NCI-H524 treated with DMSO at 0.1 percent for 48 hours (cell line): ENCODE results near the gene SEMA5B.

Experiments
- DNase-seq: peaks from one replicate; lab custom pipeline; 2025; lab: John Stamatoyannopoulos, UW

SEMA5B gene

DNA sequence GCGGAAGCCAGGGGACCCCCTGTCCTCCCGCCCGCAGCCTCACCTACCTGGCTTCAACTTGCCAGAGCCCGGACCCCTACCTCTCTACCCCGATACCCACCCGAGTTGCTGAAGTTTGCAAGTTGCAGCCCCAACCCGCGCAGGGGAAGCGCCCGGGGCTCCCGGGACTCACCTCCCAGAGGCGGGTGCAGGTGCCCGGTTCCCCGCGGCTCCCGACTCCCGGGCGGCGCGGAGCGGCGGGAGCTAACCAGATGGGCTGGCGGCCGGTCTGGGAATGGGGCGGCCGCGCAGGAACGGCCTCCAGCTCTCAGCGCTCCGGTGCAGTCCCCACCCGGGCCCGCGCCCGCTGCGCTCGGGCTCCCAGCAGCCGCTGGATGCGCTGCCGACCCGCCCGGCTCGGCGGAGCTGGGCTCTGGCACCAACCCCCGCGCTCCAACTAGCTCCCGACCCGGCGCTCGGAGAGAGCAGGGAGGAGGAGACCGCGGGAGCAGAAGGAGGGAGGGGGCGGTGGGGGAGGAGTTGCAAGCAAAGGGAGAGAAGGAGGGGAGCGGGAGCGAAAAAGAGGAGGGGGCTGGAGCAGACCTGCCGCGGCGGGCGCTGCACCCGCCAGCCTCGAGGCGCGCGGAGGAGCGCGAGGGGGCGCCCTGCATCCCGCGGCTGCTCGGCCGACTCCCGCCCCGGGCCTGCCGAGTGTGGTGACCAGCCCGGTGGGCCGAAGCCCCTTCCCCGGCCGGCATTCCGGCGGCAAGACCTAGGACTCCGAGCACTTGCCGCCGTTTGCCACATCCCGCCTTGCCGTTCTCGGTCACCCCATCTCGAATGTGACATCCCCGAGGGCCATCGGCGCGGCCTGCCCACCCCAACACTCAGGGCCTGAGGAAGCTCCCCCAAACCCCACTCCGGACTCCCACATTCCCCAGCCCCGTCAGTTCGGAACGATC is at the start of gene SEMA5B:
TSS of gene SEMA5B (minus strand) at position 472 of the 941 bp plus-strand sequence. CDS start 66,500 bp downstream, outside the sequence.
- no peak for DNase-seq

GRCh38 chr3:123076496-123077418 is 49.2 kb upstream of the SEMA5B start:
- DNase-seq: peak; percentile 80

DNA sequence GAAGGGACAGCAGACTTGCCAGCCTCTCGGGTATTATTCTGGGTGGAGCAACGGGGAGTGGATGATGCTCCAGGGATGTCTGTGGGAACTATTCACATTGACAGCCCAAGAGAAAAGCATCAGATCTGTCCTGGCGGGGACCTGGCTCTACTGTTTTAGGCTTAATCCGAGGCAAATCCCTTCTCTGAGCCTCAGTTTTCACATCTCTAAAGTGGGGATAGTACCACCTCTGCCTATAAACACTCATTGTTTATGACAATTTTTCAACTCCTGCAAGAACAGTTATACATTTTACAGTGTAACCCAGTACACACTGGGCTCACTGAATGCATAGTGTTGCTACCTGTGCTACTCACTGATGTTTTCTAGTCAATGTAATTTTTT is 48.5 kb upstream of the SEMA5B start:
- no peak for DNase-seq

DNA sequence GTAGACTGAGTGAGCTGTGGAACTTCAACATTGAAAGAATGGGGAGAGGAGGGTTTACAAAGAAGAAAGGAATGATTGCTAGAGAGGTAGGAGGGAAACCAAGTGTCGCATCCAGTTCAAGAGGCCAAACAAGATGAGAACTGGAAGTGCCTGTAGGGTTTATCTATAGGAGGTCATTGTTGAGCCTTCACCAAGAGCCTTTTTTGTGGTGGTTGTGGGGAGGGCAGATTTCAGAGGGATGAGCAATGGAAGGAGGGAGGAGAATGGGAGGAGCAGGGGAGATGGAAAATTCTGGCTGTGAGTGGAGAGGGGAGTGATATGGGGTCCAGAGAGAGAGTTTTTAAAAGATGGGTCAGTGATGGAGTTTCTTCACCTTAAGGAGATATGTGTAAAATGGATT is 47.8 kb upstream of the SEMA5B start:
- DNase-seq: no peak

DNA sequence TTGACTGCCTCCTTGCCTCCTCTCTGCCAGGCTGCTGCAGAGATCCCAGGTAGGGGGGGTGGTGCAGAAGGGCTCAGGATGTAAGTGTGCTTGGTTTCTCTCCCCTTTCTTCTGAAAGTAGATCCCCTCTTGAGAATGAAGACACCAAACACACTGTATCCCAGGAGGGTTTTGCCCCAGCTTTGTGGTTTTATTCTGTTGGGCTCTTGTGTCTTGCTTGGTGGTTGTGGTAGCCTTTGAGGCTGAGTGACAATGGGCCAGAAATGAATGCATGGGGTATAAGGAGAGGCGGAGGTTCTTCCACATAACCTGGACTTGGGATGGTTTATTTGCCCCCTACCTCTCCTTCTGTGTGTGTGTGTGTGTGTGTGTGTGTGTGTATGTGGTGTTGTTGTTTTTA is 45.0 kb upstream of the SEMA5B start:
- DNase-seq: no peak

DNA sequence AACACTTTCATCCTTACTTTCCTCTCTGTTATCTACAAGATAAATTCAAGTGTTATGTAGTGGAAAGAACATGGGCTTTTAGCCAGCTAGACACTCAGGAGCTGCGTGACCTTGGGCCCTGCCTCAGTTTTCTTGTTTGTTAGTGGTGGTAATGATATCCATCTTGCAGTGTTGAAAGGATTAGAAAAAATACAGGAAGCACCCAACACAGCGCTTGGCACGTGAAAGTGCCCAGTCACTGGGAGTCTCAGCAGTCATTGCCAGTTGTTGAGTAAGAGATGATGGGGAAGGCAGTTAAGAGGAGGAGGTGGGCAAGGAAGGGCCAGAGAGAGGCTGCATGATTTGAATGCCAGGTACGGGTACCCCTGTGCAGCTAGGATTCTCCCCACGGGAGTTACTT is 44.6 kb upstream of the SEMA5B start:
- DNase-seq: no peak

- no peak for DNase-seq
These were observed 44.0 kb upstream of the SEMA5B start for GRCh38 chr3:123071581-123071980.

DNA sequence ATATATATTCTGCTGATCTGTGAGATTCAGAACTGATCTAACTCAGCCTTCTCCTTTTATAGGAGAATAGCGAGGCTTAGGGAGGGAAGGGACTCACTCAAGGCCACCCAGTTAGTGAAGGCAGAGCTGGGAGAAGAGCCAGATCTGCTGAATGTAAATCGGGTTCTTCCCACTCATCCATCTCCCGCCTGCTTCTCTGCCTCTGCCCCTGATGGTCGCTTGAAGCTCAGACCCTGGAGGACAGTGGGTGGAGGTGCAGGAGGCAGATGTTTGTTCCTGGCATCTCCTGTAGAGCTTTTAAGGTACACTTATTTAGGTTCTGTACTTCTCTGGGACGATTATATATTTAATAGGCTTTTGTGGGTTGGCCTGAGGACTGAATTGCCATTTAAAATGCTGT is 43.6 kb upstream of the SEMA5B start:
- no peak for DNase-seq

- no peak for DNase-seq
These were observed 42.9 kb upstream of the SEMA5B start for GRCh38 chr3:123070510-123070909.

DNA sequence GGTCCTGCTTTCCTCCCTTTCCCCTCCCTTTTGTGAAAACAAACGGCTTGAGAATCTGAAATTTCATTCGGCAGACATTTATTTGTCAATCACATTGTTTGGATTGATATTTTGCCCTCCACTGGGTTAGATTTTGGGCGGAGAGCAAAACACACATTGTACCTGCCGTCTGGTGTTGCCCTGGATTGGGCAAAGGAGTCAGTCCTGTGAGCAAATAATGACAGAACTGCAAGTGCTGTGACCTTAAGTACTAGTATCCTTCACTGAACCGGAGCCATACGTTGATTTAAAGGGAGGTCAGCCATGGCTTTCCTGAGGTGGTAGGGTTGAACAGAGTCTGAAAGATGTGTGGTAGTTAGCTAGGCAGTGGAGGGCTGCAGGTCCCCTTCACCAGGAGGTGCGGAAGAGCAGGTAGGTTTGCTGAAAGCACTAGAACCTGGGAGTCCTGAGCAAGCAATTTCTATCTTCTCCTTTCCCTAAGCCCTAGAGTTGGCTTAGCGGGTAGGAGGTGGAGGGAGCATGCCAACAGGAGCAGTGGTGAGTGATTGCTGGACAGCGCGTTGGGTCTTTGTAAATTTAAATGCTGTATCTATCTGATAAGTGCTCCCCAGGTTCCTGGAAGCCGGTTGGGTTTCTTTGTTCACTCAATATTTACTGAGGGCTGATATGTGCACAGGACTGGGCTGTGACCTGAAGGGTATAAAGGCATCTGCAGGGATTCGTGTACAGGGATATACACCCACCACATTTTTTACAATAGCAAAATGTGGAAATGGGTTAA is 41.2 kb upstream of the SEMA5B start:
- no peak for DNase-seq

GRCh38 chr3:123067689-123068600 is 40.4 kb upstream of the SEMA5B start:
- DNase-seq: no peak

DNA sequence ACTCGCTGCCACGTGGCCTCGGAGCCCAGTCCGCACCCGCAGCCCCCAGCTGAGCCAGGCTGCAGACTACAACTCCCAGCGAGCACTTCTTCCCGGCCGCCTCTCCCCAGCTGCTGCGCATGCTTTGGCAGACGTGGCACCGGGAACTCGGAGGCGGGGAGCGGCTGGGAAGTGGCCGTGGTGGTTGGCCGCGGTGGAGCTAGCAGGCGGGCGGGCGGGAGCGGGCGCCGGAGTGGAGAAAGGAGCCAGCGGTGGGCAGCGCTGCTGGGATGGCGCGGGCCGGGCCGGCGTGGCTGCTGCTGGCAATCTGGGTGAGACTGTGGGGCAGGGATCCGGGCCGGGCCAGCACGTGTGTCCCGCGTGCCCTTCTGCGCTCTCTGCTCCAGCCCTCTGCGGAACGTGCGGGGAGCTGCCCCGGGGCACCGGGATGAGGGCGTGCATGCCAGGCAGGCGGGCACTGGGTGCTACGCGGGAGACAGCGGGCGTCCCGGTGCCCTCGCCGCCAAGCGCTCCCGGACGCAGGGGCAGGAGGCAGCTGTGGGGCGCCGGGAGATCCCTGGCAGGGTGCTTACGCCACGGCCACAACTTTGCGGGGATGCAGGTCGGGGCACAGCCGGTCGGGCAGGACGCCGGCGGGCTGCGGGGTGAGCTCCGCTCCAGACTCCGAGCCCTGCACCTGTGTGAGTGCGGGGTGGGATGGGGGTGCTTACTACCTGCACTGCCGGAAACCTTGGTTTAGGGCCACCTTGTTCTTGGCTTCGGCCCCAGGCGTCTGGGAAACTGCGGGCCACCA is 39.5 kb upstream of the SEMA5B start, which contains the start of gene PDIA5:
TSS of gene PDIA5 (plus strand) at position 130 of the 793 bp plus-strand sequence. CDS start at position 270, 140 bp downstream.
- DNase-seq: peak; percentile 85

DNA sequence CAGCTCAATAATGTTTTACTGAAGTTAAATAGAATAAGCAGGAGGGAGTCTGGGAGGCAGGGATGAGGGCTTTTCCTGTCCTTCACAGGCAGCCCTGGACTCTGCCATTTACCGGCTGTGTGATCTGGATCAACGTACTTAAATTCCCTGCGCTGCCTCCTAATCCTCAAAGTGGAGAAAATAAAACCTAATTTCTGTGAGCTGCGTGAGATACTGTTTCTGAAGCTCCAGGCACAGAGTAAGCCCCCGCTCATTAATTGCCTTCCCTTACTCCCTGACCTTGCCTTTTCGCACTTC is 39.0 kb upstream of the SEMA5B start:
- DNase-seq: no peak

DNA sequence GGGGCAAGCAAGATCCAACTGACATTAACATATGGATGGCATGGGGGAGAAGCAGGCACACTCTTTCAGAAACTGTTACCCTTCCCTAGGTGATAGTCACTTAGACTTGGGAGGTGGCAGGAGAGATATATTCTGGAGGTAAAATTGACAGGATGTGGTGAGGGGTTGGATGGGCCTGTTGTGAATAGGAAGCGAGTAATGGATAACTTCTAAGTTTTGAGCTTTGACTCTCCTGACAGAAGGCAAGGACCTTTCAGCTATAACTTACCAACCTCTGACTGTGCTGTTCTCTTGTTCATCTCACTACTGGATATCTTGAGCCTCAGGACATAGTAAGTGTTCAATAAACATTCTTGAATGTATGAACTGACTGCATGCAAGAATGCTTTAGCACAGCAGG is 37.4 kb upstream of the SEMA5B start:
- DNase-seq: no peak

DNA sequence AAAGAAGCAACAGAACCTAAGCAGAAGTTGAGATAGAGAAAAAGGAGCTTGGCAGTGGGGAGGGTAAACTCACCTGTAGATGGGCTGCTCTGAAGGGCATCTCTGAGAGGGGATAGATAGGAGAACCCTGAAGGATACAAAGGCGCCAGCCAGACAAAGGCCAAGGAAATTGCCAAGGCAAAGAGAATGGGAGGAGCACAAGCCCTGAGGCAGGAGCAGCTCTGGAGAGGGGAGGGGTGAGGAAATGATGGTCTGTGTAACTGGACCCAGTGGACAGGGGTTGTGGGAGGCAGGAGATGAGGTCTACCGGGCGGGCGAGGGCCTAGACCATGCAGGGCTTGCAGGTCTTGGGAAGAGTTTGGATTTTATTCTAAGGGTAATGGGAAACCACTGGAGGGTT is 36.9 kb upstream of the SEMA5B start:
- DNase-seq: no peak

DNA sequence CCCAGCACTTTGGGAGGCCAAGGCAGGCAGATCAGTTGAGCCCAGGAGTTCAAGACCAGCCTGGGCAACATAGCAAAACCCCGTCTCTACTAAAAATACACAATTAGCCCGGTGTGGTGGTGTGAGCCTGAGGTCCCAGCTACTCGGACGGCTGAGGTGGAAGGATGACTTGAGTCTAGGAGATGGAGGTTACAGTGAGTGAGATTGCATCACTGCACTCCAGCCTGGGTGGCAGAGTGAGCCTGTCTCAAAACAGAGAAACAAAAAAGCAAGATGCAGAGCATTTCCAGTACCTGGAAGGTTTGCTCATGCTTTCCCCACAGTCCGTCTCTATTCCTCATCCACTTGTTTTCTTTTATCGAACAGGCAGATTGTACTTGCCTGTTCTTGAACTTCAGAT is 35.5 kb upstream of the SEMA5B start:
- no peak for DNase-seq

DNA sequence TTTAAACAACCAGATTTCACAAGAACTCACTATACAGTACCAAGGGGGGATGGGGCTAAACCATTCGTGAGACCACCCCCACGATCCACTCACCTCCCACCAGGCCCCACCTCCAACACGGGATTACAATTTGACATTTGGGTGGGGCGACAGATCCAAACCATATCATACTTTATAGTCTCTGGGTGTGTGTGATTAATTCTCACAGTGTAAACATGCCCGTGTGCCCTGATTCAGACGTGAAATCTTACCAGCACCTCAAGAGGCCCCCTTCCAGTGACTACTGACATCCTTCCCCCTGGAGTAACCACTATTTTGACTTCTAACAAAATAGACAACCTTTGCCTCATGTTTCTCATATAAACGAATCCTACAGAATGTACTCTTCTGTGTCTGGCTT is 34.3 kb upstream of the SEMA5B start:
- no peak for DNase-seq

DNA sequence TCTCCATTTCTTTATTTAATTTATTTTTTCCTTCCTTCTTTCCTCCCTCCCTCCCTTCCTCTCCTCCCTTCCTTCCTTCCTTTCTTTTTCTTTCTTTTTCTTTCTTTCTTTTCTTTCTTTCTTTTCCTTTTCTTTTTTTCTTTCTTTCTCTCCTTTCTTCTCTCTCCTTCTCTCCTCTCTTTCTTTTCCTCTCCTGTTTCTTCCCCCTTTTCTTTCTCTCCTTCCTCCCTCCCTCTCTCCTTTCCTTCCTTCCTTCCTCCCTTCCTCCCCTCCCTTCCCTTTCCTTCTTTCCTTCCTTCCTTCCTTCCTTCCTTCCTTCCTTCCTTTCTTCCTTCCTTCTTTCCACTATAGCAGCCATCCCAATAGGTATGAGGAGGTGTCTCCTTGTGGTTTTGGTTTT is 32.5 kb upstream of the SEMA5B start:
- no peak for DNase-seq

- DNase-seq: no peak
These were observed 30.9 kb upstream of the SEMA5B start for GRCh38 chr3:123058505-123058904.

- peak; percentile 58 for DNase-seq
These were observed 27.8 kb upstream of the SEMA5B start for GRCh38 chr3:123055352-123055751.
